ENCODE measurements around the gene GRB14.
"Not testable (repeated sequence)": the region's sequence is repeated elsewhere in the genome, so short reads cannot be mapped to it uniquely, and the experiment has no call there.

Gene GRB14

DNA sequence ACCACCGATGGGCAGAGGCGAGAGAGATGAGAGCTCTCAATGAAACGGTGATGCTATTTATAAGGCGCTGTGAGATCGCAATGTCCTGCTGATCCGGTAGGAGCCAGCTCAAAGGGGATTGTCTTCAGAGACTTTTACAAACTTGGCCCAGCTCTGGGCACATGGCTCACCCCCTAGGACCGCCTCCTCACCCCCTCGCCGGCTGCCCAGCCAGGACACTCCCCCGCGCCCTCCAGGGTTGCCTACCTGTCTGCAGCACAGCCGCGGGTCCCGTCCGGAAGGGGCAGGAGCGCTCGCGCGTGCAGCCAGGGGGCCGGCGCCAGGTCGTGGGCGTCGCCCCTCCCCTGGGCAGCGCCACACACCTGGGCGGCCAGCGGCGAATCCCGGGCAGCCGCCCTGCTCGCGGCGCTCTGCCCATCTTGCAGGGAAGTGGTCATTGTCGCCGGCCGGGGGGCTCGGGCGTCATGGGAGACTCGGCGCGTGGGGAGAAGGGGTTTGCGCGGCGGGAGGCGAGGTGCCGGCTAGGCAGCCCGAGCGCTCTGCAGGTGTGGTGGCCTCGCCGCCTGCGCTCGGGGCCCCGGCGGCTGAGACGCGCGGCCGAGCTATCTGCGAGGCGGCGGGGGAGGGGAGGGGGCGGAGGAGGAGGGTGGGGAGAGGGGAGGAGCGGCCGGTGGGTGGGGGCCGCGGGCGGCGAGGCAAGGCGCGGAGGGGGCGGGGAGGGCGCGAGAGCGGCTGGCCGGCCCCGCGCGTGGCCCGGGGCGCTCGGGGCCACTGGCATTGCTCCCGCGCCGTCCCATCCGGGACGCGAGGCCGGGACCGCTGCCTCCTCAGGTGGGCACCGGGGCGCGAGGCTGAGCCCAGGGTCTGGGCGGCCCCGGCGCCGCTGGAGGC lies at the start of gene GRB14:
GRB14 (minus strand) TSS at position 610 of the 891 bp plus-strand sequence; CDS start at position 437, 173 bp downstream.
- TF ChIP-seq ZNF274 (IDR thresholded peaks at IDR 0.05; ENCODE audit: low read depth, low read length), result no peak
- H3K4me3 ChIP-seq (ENCODE audit: low read length), result no peak within 1 kb of the TSS

DNA sequence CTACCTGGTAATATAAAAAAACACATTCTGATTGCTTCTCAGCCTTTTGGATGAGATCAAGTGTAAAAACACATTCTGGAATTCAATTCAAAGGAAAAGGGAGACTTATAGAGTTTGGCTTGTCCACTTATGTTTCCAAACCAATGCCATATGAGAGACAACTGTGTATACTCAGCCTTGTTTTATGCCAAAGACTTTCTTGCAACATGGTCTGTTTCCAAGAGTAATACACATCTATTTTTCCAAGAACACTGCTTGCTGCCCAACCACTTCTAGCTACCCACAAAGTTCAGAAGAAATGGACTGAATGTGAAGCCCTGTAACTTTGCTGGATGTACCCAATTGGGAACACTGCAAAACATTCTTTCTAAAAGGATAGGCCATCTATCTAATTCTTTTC lies 48.0 kb upstream of the GRB14 start:
- TF ChIP-seq ZNF274 (IDR thresholded peaks at IDR 0.05; ENCODE audit: low read depth, low read length), result no peak
- no peak overlapping the region for H3K4me3 ChIP-seq (ENCODE audit: low read length)

DNA sequence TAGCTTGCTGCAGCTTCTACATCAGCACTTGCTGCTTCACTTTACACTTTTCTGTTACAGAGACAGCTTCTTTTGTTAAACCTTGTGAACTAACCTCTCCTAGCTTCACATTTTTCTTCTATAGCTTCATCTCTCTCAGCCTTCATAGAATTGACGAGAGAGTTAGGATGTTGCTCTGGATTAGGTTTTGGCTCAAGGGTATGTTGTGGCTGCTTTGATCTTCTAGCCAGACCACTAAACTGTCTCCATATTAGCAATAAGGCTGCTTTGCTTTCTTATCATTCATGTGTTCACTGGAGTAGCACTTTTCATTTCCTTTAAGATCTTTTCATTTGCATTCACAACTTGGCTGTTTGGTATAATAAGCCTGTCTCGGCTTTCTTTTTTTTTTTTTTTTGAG lies 46.3 kb upstream of the GRB14 start:
- no peak for TF ChIP-seq ZNF274 (IDR thresholded peaks at IDR 0.05; ENCODE audit: low read depth, low read length)
- no peak overlapping the region for H3K4me3 ChIP-seq (ENCODE audit: low read length)

DNA sequence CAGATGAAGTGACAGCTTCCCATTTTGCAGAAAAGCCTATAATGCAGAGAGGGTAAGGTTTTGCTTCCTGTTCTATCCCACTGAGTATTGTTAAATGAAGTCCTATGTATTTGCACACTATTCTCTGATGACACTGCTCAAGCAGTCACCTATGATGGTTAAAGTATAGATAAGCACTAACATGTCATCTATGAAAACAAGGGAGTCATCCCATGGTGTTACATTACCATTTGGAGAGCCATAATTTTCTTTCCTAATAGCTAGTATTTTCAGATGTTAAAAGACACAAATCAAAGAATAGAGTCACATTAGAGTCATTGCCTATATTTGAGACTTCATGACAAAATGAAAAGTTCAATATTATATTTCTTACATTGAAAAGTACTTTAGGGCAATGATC lies 42.8 kb upstream of the GRB14 start:
- no peak for TF ChIP-seq ZNF274 (IDR thresholded peaks at IDR 0.05; ENCODE audit: low read depth, low read length)
- H3K4me3 ChIP-seq (ENCODE audit: low read length), result no peak overlapping the region

DNA sequence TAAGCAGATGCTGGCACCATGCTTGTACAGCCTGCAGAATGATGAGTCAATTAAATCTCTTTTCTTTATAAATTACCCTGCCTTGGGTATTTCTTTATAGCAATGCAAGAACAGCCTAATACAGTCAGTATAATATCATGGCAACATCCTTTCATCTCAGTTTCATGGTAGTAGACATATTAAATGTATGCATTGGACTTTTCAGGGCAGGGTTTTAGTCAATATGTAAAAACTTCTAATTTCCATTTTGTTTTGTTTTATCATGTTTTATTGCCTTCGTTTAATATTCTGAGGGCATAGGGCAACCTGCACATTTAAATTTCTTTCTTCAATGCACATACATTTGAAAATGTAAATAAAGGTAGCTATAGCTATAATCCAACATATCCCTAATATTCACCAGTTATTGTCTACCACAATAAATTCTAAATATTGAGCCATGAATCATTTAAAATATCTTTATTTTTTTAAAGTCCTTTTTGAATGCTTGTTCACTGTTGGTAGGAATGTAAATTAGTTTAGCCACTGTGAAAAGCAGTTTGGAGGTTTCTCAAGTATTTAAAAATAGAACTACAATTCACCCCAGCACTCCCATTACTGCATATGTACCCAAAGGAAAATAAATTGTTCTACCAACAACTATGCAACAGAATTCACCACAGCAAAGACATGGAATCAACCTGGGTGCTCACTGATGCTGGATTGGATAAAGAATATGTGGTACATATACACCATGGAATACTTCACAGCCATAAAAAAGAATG lies 41.8 kb upstream of the GRB14 start:
- no peak for TF ChIP-seq ZNF274 (IDR thresholded peaks at IDR 0.05; ENCODE audit: low read depth, low read length)

DNA sequence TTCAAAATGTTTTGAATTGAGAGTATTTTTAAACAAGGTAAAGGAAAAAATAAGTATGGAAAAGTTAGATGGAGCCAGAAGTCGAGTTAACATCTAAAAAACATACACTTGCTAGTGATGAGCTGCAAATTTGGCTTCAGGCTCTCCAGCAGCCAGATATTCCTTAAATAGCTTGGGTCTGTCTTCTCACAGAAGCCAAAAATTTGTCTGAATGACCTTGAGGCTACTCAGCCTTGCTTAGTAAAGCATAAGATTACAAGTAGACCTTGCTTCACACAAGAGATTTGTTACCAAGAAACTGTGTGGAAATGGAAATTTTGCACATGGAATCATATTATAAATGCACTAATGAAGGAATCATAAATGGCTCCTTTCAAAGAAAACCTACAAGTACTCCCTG lies 40.8 kb upstream of the GRB14 start:
- TF ChIP-seq ZNF274 (IDR thresholded peaks at IDR 0.05; ENCODE audit: low read depth, low read length), result no peak
- H3K4me3 ChIP-seq (ENCODE audit: low read length), result no peak overlapping the region

More for the DNA sequence above, 41.8 kb upstream of the GRB14 start:
- H3K4me3 ChIP-seq (ENCODE audit: low read length), result no peak overlapping the region

DNA sequence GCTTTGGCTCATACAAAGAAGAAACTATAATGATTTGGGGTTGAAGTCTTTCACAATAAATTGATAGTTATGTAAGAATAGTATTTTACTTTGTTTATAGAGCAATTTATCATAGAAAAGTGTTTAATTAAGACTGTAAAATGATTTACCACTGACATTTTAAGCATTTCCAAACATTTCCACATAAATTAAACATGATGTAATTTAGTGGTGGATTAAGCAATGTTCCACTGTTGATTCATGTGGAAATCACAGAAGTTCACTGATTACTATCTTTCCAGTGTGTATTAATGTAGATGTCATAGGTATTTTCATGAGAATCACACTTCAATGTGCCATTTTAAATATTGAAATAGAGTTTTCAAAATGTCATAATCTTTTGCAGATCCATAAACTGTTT lies 40.1 kb upstream of the GRB14 start:
- no peak for TF ChIP-seq ZNF274 (IDR thresholded peaks at IDR 0.05; ENCODE audit: low read depth, low read length)
- no peak overlapping the region for H3K4me3 ChIP-seq (ENCODE audit: low read length)

DNA sequence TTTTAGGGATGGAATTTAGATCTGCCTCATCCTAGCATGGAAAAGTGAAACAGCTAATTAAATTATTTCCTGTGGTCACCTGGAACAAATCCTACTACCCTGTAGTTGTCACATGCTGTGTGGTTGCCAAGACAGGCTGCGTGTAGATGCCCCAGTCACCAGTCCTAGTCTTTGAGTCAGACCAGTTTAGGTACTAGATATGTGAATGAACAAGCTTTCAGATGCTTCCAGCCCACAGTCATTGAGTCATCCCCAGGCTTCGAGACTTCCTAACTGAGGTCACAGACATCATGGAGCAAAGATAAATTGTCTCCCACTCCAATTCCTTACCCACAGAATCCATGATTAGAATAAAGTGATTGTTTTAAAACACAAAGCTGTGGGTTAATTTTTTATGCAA lies 35.8 kb upstream of the GRB14 start:
- TF ChIP-seq ZNF274 (IDR thresholded peaks at IDR 0.05; ENCODE audit: low read depth, low read length), result no peak
- H3K4me3 ChIP-seq (ENCODE audit: low read length), result no peak overlapping the region

DNA sequence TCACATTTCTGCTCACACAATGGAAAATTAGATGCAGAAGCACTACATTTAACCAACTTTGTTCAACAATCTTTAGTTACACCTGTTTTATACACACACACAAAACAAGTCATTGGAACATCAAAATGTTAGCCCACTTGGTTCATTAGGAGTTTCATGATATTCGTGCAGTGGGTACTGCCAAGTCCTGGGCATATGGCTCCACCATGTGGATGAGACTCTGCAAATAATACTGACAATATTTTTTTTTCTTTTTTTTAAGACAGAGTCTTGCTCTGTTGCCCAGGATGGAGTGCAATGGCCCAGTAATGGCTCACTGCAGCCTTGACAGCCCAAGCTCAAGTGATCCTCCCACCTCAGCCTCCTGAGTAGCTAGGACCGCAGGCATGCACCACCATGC lies 34.5 kb upstream of the GRB14 start:
- no peak for TF ChIP-seq ZNF274 (IDR thresholded peaks at IDR 0.05; ENCODE audit: low read depth, low read length)
- H3K4me3 ChIP-seq (ENCODE audit: low read length), result no peak overlapping the region

DNA sequence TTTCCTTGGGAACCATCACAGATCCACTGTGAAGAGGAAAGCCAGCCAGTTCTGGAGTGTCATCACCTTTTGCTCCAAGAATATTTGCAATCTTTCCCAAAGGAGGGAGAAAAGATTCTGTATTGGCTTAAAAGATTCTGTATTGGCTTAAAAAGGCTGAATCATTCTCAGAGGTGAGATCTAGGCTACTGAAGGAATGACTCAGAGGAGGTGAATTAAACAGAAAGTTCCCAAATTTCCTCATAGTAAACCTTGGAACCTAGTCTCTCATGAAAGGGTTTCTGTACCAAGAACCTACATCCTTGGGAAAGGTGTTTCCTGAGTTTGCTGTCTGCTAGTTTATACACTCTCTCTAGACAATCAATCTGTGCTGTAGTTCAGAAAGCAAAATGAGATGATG lies 34.1 kb upstream of the GRB14 start:
- H3K4me3 ChIP-seq (ENCODE audit: low read length), result no peak overlapping the region
- TF ChIP-seq ZNF274 (IDR thresholded peaks at IDR 0.05; ENCODE audit: low read depth, low read length), result no peak

DNA sequence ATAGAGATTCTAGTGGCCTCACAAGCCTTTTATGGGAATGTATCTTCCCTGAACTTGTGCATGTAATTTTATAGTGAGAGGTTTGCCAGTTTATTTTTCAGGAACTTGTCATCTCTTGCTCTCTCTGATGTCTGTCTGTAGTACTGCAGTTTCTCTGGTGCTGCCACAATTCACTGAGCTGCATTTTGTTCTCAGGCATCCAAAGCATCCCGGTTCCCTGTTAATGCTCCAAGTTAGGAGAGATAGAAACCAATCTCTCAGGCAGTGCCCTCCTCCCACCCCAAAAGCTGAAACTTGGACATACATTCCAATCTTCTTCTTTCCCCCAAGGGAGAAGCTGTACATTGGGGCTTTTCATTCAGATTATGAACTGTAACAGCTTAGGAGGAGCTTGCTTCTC lies 30.1 kb upstream of the GRB14 start:
- H3K4me3 ChIP-seq (ENCODE audit: low read length), result no peak overlapping the region
- no peak for TF ChIP-seq ZNF274 (IDR thresholded peaks at IDR 0.05; ENCODE audit: low read depth, low read length)

DNA sequence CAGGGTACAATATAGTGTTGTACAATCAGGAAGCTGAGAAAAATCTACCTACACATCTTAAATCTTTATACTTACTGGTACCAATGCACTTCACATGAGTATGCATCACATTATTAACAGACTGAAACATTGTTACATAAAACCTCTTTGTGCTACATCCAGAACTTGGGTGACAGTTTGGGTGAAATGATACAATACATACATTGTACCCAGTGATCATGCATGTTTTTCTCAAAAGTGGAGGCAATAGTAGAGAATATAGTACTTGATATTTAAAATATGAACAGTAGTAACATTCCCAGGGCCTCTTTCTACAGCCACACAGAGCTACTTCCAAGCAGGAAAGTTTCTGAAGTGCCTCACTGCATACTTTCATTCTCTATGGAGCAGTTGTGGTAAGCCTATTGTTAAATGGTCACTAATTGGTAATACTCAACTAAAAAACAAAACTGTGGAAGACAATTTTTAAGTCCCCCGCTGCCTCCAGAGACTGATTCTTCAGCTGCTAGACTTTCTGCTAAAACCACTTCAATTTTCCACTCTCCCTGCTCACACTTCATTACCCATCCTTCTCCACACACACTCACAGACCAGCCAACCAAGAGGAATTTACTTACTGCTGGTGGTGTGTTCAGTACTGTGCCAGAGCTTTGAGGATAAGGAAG lies 22.9 kb upstream of the GRB14 start:
- TF ChIP-seq ZNF274 (IDR thresholded peaks at IDR 0.05; ENCODE audit: low read depth, low read length), result no peak
- no peak overlapping the region for H3K4me3 ChIP-seq (ENCODE audit: low read length)

DNA sequence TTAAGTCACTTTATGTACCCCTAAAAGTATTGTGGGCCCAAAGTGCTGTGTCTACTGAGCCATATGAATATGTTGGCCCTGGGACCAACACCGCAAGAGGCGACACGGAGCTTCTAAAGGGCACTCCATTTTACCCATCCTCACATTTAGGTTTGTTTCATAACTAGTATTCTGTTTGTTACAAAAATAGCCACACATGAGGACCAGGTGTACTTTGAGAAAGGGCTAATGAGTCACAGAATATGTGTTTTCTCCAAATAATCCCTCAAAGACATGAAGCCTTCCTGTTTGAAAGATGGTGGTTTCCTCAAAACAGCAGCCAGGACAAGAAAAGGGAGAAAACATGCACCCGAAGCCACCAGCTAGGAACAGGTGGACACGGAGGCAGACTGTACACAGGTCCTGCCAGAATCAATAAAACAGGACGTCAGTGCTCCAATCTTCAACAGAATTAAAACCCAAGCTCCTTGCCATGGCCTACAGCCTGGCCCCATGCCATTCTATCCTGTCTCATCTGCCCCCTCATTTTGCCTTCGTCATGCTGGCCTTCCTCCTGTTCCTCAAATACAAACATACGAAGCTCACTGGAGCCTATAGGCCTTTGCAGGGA lies 21.8 kb upstream of the GRB14 start:
- no peak overlapping the region for H3K4me3 ChIP-seq (ENCODE audit: low read length)
- TF ChIP-seq ZNF274 (IDR thresholded peaks at IDR 0.05; ENCODE audit: low read depth, low read length), result no peak

DNA sequence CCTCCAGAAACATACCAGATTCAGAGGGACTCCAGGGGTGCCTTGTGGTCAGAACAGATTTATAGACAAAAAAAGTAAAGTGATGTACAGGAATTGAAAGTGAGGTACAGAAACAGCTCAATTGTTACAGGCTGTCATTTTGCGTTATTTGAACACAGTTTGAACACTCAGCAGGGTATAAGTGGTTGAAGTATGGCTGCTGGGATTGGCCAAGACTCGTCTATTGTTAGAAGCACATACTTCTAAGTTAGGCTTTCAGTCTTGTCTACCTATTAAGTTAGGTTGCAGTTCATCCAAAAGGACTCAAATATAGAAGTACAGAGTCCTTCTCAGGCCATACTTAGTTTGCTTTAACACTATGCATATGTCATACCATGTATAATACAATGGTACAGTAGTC lies 21.0 kb upstream of the GRB14 start:
- TF ChIP-seq ZNF274 (IDR thresholded peaks at IDR 0.05; ENCODE audit: low read depth, low read length), result no peak
- no peak overlapping the region for H3K4me3 ChIP-seq (ENCODE audit: low read length)

DNA sequence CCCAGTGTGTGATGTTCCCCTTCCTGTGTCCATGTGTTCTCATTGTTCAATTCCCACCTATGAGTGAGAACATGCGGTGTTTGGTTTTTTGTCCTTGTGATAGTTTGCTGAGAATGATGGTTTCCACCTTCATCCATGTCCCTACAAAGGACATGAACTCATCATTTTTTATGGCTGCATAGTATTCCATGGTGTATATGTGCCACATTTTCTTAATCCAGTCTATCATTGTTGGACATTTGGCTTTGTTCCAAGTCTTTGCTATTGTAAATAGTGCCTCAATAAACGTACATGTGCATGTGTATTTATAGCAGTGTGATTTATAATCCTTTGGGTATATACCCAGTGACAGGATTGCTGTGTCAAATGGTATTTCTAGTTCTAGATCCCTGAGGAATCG lies 7.0 kb upstream of the GRB14 start:
- H3K4me3 ChIP-seq (ENCODE audit: low read length), result not testable (repeated sequence)

All from GM08714 (cell line).